NCI-H1436 treated with DMSO at 0.1 percent for 48 hours (cell line): ENCODE data around the gene ADAMTS2.

Source experiments
- DNase-seq: peaks from one replicate; lab custom pipeline; 2025; lab: John Stamatoyannopoulos, UW

The ADAMTS2 gene

GRCh38 chr5:179154991-179155955, 190.0 kb downstream of the ADAMTS2 start:
- DNase-seq = no peak

GRCh38 chr5:179154346-179154990, 190.8 kb downstream of the ADAMTS2 start:
- DNase-seq = no peak

DNA sequence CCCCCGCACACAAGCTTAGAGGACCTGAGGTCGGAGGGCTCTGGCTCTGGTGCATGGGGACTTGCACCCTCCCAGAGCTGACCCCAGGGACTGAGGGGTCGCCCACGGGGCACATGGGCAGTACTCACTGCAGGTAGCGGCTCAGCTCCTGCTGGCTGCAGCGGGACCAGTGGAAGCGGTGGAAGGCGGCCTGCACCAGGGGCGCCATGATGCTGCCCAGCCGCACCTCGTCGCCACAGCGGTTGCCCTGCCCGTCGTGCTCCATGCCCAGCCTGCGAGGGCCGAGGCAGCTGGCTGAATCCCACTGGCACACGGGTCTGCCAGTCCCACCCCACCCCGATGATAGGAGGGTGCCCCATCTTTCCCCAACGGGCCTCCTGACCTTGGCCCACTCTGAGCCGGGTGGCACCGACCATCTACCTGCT, 191.3 kb downstream of the ADAMTS2 start:
- DNase-seq = no peak

DNA sequence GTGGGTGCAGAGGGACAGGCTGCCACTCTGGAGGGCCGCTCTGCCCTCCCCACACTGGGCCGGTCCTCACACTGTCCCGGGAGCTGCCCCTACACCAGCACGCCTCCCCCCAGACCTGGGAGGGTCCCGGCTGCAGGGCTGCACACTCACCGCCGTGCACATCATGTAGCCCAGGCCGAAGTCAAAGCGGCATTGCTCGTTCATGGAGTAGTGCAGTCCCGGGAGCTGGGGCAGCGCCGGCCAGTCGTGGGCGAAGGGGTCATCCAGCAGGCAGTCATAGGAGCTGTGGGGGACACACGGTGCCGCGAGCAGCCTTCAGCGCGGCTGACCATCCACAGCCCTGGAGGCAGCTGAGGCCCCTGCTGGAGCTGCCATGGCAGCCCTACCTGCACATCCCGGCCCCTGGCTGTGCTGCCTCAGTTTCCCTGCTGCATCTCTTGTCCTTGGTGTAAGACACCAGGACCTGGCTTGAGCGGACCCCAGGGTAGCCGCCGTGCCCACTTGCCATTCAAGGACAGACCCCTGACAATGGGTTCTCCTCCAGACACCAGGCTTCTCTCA, 191.8 kb downstream of the ADAMTS2 start:
- DNase-seq = no peak

DNA sequence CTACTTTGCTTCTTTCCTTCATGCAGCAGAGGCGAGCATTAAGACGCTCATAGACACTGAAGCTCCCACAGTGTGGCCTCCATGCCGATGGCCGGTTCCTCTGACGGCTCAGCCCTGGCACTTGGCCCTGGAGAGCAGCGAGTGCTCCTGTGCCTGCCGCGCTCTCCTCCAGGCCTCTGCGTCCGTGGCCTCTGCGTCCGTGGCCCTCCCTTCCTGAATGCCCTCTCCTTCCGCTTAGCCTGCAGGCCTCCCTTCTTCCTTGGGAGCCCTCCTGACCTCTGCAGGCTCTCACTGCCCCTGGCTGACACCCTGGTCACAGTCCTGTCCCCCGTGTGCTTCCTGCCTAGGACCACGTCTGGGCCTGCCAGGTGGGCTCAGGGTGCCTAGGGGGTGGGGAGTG, 192.3 kb downstream of the ADAMTS2 start:
- DNase-seq = no peak

DNA sequence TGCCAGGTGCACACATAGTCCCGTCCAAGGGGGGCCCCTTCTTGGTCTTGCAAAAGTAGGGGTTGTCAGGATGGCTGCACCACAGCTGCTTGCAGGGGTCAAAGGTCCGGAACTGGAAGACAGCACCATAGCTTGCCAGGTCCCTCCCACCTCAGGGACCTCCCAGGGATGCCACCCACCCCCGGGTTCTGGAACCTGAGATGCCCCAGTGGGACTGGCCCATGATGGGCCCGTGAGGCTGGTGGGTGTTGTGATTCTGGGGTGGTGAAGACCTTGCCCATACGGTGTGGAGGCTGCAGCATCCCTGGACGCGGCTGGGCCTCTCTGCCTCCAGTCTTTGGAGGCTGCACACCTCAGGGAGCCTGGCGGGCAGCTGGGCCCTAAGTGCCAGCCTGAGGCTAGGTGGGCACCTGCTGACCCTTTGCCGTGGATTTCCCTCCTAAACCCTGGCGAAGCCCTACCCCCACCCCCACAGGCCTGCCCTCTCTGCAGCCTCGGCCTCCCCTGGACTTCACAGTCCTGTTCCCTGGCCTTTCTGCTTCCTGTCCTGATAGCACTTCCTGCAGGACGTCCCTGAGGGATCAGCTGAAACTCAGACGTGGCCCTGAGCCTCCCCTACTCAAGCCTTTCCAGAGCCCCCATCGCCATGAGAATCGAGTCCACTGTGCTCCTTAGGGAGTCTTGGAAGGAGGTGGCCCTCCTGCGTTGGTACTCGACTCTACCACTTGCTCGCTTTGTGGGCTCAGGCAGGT, 192.9 kb downstream of the ADAMTS2 start:
- no peak for DNase-seq

GRCh38 chr5:179151286-179152118, 193.8 kb downstream of the ADAMTS2 start:
- no peak for DNase-seq

DNA sequence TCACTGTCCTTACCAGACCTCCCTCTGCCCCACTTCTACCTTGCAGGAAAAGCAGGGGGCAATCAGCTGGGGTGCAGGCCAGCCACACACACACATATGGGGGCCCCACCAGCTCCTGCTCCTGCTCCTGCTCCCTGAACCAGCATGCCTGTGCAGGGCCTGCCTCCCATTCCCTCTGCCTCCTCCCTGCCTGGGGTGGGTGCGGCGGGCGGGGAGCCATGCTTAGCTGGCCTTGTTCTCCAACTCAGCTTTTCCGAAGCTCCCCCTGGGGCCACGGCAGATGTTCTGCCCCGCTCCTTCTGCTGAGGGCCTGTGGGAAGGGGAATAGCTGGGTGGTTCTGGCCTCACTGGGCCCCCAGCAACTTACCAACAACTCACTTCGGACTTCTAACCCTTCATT, 195.2 kb downstream of the ADAMTS2 start:
- DNase-seq = no peak

GRCh38 chr5:179149278-179149677, 196.0 kb downstream of the ADAMTS2 start:
- no peak for DNase-seq

GRCh38 chr5:179148703-179149170, 196.5 kb downstream of the ADAMTS2 start:
- no peak for DNase-seq

DNA sequence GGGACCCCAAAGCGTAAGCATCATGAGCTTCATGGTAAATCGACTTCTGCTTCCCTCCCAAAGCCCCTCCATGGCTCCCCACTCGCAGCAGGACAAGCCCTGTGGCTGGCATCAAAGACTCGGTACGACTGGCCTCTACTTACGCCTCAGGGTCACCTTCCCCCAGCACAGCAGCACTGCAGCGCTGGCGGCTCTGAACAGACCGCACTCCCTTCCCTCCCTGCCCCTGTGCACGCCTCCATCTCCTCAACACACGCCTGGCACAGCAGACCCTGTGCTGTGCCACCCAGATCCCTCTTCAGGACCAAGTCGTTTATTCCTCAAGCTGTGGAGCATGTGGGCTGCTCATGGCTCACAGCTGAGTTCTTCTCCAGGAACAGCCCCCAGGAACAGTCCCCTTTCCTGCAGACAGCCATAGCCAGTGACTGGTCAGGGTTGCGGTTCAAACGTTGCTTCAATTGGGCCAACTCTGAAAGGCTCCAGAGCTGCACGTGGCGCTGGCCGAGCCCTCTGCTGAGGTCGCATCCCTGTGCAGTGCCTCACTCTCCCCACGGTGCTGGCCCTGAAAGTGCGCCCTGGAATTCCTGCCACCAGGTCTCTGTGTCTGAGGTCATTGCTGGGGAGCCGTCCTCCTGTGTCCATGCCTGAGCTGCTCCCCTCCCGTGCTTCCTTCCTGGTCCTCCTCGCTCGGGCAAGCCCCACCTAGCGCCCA, 197.1 kb downstream of the ADAMTS2 start:
- DNase-seq = no peak

GRCh38 chr5:179146277-179146676, 199.0 kb downstream of the ADAMTS2 start:
- DNase-seq = no peak

GRCh38 chr5:179143446-179143845, 201.8 kb downstream of the ADAMTS2 start:
- DNase-seq = no peak

- DNase-seq = no peak
Measured at GRCh38 chr5:179142434-179143198, 202.6 kb downstream of the ADAMTS2 start.

DNA sequence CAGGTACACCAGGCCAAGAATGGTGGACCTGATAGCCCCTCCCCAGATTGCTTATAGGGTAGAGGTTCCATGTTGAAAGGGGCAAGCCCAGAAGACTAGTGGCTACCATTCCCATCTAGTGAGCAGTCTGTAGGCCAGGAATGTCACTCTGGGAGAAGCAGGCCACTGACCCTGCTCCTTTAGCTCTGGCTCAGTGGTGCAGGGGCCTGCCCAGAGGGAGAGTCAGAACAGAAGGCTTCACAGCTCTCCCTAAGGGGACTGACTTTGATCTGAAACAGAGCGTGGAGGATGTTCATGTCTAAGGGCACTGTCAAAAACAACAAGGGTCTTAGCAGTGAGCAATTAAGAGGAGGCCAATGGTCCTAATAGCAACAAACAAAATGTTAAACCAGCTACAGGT, 203.4 kb downstream of the ADAMTS2 start:
- no peak for DNase-seq

DNA sequence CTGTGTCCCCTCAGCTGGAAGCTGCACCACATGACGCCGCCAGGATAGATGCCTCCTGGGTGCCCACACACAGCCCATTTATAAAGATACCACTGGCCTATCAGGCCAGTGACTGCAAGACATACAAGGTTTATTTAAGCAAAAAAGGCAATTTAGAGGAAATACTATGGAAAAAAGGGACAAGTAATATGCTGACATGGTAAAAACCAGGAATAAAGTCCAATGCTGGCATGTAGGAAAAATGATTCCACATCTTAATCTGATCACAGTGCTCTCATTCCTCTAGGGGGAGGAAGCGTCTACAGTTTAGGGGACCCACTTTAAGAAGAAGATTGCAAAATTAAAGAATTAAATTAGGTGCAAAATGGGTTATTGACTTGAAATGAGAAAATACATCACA, 205.0 kb downstream of the ADAMTS2 start:
- DNase-seq = no peak

- DNase-seq = no peak
Measured at GRCh38 chr5:179139936-179140235, 205.4 kb downstream of the ADAMTS2 start.

GRCh38 chr5:179139111-179139935, 205.9 kb downstream of the ADAMTS2 start:
- no peak for DNase-seq

DNA sequence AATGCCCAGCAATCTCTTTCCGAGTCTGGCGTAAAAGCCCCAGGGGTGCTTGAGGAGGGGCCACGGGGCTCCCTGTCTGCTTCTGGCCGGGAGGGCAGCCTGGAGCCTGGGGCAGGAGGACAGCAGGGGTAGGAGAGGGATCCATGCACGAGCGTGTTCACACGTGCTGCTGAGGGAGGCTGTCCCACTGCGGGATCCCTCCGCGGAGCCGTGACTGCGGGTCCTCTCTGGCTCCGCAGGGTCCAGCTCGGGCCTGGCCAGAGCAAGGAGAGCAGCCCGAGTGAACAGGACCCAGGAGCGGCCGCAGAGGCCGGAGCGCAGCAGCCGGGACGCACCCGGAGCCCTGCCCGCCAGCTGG, 206.7 kb downstream of the ADAMTS2 start:
- DNase-seq = no peak
